LNCaP clone FGC (cell line): Measurements from ENCODE around the gene FAM53A.
"Not testable (repeated sequence)": the region's sequence is repeated elsewhere in the genome, so short reads cannot be mapped to it uniquely, and the experiment has no call there.

ENCODE experiments used
- DNase-seq: peaks from one replicate; pipeline ENCODE4 v3.0.0-alpha.2; 2011; ENCODE audit warnings: low read depth
- H3K4me3 ChIP-seq: 2 replicates; pipeline ENCODE4 v1.5.1; 2011; ENCODE audit warnings: mild to moderate bottlenecking, low read depth, low read length, control low read depth
- CTCF ChIP-seq: IDR thresholded peaks from 2 replicates; pipeline ENCODE4 v1.5.1; 2012; ENCODE audit warnings: mild to moderate bottlenecking; ENCODE audit not compliant: control insufficient read depth, insufficient read depth; ENCODE audit errors: extremely low read depth

Gene FAM53A

GRCh38 chr4:1678244-1678643 is 5.9 kb downstream of the FAM53A start:
- TF ChIP-seq CTCF = no peak
- no peak for DNase-seq
- no peak overlapping the region for H3K4me3 ChIP-seq

- no peak for DNase-seq
- no peak overlapping the region for H3K4me3 ChIP-seq
- no peak for TF ChIP-seq CTCF
These were observed 7.2 kb downstream of the FAM53A start for GRCh38 chr4:1676605-1677525.

- H3K4me3 ChIP-seq = no peak overlapping the region
- DNase-seq = no peak
- TF ChIP-seq CTCF = no peak
These were observed 8.3 kb downstream of the FAM53A start for GRCh38 chr4:1675802-1676137.

GRCh38 chr4:1675136-1675801 is 8.8 kb downstream of the FAM53A start:
- H3K4me3 ChIP-seq = no peak overlapping the region
- DNase-seq = no peak
- TF ChIP-seq CTCF = no peak

GRCh38 chr4:1674682-1675081 is 9.4 kb downstream of the FAM53A start:
- DNase-seq = no peak
- no peak for TF ChIP-seq CTCF
- no peak overlapping the region for H3K4me3 ChIP-seq

GRCh38 chr4:1673671-1674070 is 10.4 kb downstream of the FAM53A start:
- no peak overlapping the region for H3K4me3 ChIP-seq
- DNase-seq = no peak
- no peak for TF ChIP-seq CTCF

GRCh38 chr4:1671011-1671410 is 13.1 kb downstream of the FAM53A start:
- H3K4me3 ChIP-seq, DNase-seq: not testable (repeated sequence)
